Measurements from ENCODE around the gene NCF4.

NCF4 gene

DNA sequence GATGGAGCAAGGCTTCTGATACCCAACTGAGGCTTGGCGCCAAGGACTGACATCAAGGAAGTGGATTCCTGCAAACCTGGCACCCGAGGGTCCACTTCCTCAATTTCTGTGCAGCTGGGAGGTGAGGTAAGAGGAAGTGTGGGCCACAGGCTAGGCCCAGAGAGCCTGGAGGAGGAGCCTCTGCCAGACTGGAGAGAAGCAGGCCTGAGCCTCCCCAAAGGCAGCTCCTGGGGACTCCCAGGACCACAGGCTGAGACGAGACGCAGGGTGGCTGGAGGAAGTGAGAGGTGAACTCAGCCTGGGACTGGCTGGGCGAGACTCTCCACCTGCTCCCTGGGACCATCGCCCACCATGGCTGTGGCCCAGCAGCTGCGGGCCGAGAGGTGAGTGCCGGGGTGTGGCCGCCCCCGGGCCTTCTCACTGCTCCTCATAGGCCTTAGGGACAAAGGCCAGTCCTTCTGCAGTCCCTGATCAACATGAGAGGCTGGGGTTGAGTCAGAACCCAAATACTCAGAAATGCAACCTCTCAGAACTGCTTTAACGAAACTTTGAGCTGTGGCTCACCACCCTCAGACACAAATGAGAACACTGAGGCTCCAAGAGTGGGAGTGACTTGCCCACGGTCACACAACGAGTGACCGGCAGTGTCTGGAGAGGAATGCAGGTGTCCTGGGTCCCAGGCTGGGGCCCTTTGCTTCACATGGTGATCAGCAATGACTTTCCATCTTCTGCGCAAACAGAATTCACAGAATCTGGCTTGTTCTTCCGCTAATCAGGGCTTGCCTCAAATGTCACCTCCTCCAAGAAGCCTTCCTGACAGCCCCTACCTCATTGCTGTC is at the start of gene NCF4:
Gene NCF4, plus strand, starts transcription at position 186 of the 839 bp plus-strand sequence. Its CDS starts 166 bp downstream, at position 352.
- DNase-seq, result no peak

- no peak for DNase-seq
Measured at GRCh38 chr22:36811094-36811800, 49.6 kb upstream of the NCF4 start.

DNA sequence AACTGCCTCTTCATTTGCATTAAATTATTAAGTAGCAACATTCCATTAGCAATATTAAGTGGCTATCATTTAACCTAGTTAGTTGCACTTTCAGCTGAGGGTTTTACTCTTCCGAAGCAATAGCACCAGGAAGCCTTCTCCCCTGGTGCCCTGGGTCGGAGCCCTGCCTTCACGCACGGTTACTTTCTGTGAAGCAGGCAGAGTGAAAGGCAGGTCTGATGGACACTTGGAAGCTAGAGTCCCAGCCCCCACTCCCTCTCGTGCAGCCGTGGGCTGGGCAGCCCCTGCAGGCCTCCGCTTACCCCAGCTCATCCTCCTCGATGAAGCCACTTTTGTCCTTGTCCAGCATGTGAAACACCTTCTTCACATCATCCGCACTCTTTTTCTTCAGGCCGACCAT is 46.0 kb upstream of the NCF4 start:
- no peak for DNase-seq

DNA sequence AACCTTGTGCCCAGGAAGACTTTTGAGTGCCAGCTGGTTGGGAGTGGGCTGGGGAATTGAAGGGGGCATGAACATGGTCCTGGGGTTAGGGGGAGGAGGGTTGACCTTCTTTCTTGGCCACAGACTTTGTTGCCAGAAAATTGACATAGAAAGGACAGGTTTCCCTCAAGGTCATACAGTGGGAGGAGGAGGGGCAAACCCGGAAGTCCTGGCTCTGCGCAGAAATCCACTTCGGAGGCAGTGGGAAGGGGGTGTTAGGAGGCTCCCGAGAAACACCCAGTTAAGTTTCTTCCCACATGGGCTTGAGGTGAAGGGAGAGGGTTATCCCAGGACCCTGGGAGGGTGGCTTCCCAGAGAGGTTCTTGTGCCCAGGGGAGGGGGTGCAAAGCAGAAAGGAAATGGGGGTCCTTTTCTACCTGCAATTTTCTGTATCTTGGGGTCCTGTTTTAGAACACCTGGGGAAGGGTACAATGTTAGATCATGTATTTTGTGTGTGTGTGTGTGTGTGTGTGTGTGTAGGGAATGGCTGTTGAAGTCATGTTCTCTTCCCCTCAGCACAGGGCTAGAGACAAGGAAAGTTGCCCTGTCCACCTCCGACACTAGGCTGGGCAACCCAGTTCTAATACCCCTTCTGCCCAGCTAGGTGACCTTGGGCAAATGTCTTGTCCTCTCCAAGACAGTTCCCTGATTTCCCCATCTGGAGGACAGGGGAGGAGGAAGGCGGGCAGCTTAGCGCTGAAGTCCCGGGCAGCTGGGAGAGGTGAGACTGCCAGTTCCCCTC is 45.1 kb upstream of the NCF4 start:
- DNase-seq, result no peak

- DNase-seq, result no peak
Measured at GRCh38 chr22:36816339-36816635, 44.5 kb upstream of the NCF4 start.

DNA sequence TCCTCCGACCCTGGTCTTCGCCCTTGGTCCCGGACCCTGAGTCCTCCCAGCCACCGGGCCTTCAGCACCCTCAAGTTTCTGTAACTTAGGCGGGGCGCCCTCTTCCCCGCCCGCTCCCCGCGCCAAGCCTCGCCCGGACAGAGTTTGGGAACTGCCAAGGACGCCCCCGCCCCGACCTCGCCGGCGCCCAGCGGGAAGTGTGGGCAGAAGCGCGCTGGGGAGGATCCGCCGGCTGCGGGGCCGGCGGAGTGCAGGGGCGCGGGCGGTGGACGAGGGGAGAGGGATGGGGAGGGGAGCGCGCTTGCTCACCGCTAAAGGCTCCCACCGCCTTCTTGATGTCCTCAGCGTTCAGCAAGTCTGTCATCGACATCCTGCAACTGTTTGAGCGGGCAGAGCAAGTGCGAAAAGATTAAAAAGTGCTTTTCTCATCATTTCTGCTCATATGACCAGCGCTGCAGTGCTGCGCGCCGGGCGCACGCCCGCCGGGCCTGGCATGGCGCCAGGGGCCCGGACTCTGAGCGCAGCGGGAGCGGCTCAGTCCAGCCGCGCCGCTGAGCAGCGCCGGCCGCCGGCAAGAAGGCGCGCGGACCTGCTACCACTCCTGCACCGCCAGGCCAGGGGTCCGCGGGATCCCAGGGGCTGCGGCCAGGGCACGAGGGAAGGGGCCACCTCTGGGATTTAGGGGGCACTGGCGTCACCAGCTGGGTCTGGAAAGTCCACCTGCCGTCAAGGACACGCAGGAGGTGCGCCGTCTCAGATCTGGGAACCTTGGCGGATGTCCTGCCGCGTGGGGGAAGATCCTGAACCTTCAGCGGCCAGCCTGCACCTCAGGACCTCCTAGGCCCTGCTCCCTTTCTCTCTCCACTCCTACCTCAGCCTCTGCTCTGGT is 43.9 kb upstream of the NCF4 start, which contains the start of gene PVALB:
Gene PVALB, minus strand, starts transcription at position 400 of the 889 bp plus-strand sequence. Its CDS starts 30 bp downstream, at position 370.
- peak; percentile 14 for DNase-seq

- DNase-seq, result no peak
Measured at GRCh38 chr22:36817525-36817848, 43.3 kb upstream of the NCF4 start.

DNA sequence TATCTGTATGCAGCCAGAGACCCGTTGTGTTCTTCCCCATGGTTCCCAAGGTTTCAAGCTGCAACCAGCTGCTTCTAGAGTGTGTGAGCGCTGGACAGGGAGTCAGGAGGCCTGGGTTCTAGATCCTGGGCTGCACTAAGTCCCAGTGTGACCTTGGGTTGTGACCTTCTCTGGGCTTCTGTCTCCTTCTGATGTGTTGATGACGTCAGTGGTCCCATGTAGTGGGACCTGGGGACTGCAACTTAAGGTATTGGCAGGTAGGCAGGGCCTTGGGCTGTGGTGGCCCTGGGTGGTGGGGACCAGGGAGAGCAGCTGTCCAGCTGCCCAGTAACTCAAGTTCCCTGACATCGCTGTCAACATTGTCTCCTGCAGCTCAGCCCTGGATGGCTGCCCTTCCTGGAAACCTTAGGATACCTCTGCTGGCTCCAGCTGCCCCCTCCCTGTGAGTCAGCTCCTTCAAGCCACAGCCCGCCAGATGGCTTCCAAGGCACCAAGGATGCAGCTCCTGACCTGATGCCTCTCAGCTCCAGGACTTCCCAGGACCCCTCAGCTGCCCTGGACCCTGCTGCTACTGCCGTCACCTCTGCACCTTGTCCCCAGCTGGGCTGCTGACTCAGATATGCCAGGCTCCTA is 42.7 kb upstream of the NCF4 start:
- no peak for DNase-seq

DNA sequence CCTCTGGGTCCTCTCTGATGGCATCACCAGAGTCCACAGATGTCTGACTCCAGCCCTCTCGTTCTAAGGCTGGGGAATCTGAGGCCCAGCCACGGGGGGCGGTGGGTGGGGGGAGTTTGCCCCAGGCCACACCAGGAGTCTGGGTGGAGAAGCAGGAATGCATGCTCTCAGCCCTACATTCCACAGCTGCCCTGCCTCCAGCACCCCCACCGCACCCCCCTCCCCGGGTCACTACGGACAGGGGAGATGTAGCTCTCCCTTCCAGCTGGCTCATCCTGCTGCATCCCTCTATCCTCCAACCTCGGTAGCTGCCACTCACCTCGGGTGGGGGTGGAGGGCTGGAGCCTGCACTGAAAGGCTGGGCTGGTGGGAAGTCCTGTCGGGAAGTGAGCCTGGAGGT is 41.7 kb upstream of the NCF4 start:
- DNase-seq, result no peak

DNA sequence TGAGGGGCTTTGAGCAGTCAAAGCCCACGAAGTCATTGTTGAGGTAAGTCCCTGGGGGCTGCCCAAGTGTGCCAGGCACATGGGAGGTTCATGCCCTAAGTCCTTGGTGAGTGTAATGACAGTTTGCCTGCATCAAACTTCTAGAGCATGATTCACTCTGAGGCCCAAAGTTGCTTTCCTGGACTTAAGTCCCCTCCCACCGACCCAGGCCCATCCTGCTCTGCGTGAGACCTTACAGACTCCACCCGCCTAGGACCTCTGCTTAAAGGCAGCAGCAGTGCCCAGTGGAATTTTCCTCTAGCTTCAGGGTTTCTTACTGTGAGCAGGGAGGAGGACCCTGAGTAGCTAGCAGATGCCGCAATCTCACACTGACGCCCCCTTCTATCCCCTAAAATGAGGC is 38.2 kb upstream of the NCF4 start:
- DNase-seq, result no peak

GRCh38 chr22:36823186-36823839 is 37.5 kb upstream of the NCF4 start:
- DNase-seq, result no peak

- no peak for DNase-seq
Measured at GRCh38 chr22:36824655-36825054, 36.2 kb upstream of the NCF4 start.

- no peak for DNase-seq
Measured at GRCh38 chr22:36826262-36826661, 34.5 kb upstream of the NCF4 start.

GRCh38 chr22:36828815-36829214 is 32.0 kb upstream of the NCF4 start:
- no peak for DNase-seq

GRCh38 chr22:36829370-36830002 is 31.3 kb upstream of the NCF4 start:
- no peak for DNase-seq

GRCh38 chr22:36830601-36831000 is 30.2 kb upstream of the NCF4 start:
- DNase-seq, result no peak

- DNase-seq, result no peak
Measured at GRCh38 chr22:36831206-36831605, 29.6 kb upstream of the NCF4 start.

DNA sequence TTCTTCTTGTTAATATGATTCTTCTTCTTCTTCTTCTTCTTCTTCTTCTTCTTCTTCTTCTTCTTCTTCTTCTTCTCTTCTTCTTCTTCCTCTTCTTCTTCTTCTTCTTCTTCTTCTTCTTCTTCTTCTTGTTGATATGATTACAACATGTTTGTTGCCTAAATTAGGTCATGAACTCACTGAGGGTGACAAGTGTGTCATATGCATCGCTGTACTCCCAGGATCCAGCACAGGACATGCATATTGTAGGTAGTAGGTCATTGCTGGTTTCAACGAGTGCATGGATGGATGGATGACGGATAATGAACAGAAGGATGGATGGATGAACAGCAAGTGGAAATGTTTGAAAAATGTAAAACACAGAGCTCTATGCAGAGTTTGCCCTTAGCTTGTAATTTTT is 29.1 kb upstream of the NCF4 start:
- no peak for DNase-seq

GRCh38 chr22:36833073-36833472 is 27.7 kb upstream of the NCF4 start:
- no peak for DNase-seq

DNA sequence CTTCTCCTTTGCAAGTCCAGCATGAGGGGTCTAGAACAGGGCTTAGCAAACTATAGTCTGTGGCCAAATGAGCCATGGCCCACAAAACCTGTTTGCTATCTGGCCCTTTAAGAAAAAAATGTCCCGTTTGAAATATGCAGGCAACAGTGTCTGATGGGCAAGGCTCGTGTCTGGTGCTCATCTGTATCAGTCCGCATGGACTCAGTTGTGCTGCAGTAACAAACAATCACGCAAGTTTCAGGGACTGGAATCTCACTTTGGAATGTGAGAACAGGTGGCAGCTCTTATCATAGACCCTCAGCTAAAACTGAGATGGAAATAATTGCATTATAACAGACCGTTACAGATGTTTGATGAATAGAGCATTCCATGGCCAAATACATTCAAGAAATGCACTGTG is 24.9 kb upstream of the NCF4 start:
- DNase-seq, result no peak

All from NCI-H2227 treated with DMSO at 0.1 percent for 48 hours (cell line).